GM12874 (cell line): ENCODE data around the gene UQCR11.

Source experiments
- CTCF ChIP-seq: IDR thresholded peaks from 2 replicates; pipeline ENCODE4 v1.5.1; 2011; ENCODE audit warnings: low read depth, mild to moderate bottlenecking, control low read depth, low read length, moderate library complexity; ENCODE audit not compliant: insufficient read depth

UQCR11 gene

GRCh38 chr19:1602091-1602707 lies 3.1 kb downstream of the UQCR11 start:
- TF ChIP-seq CTCF = no peak

GRCh38 chr19:1601613-1602064 lies 3.6 kb downstream of the UQCR11 start:
- 0 out of 2 replicates have a peak, but pooled peaks have one; percentile 26 for TF ChIP-seq CTCF

GRCh38 chr19:1599460-1599846 lies 5.8 kb downstream of the UQCR11 start:
- no peak for TF ChIP-seq CTCF

GRCh38 chr19:1598777-1599459 lies 6.3 kb downstream of the UQCR11 start:
- no peak for TF ChIP-seq CTCF

GRCh38 chr19:1593501-1593772 lies 11.8 kb downstream of the UQCR11 start:
- TF ChIP-seq CTCF = no peak

GRCh38 chr19:1592755-1593500 lies 12.3 kb downstream of the UQCR11 start, which contains the start of gene MBD3:
Gene MBD3 (minus strand): TSS chr19:1592865. CDS start chr19:1592631, 234 bp downstream.
- no peak for TF ChIP-seq CTCF

GRCh38 chr19:1592024-1592754 lies 13.1 kb downstream of the UQCR11 start:
- TF ChIP-seq CTCF = no peak
